Stimulated activated CD8-positive, alpha-beta memory T cell treated with anti-CD3 and anti-CD28 coated beads, Interleukin-15, amount 100 ng/mL, for 1 hour (primary cell): ENCODE results near the gene CES4A.
"Not testable (repeated sequence)": the region's sequence is repeated elsewhere in the genome, so short reads cannot be mapped to it uniquely, and the experiment has no call there.

Experiments used
- DNase-seq: peaks from one replicate; pipeline ENCODE4 v3.0.0-alpha.2; 2020; ENCODE audit warnings: low read depth

CES4A gene

GRCh38 chr16:67022531-67023214 is 34.3 kb downstream of the CES4A start:
- DNase-seq = no peak

- DNase-seq = no peak
These were observed 35.3 kb downstream of the CES4A start for GRCh38 chr16:67023689-67024088.

DNA sequence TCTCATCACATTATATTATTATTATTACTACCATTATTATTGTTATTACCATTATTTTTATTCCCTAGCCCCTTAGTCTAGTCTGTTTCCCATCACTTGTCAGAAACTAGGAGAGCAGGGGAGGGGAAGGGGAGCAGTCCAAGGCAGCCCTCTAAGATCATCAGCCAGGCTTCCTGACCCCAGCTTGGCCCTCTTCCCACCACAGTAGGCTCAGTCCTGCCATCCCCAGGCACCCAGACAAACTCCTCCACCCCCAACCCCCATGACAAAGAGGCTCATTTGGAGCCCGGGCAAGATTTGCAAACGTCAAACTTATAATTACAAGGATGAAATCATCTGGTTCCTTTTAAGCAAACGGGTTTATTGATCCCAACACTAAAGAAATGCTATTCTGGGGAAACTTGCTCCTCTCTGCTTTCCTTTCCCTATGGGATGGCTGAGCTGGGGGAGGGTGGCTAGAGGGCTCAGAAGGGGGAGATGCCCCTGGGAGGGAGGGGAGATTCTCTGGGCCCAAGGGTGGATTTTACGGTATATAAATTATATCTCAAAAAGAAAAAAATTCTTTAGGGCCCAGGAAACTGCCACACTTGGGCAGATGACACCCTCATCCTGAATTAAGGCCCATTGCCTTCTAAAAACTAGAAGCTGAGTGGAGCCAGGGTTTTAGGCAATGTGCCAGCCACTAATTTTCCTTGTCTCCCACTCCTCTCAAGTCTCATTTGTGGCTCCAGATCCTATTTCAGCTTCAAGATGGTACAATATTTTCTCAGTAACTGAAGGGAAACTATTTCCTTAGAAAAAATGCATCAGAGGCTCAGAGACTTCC is 36.2 kb downstream of the CES4A start:
- no peak for DNase-seq

DNA sequence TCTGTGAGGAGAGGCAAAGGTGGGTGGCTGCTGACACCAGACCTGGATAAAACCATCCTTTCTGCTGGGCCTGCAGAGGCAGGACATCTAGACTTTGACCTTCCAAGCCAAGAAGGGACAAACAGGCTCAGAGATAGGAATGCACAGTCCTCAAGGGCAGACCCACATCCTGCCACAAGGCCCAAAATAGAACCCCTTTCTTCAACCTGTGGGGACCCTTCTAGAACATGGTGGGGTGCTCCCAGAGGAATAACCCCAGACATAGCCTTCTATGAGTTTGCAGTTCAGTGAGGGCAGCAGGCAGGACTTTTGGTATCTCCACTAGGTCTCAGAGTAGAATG is 36.8 kb downstream of the CES4A start:
- no peak for DNase-seq

- DNase-seq = no peak
These were observed 38.2 kb downstream of the CES4A start for GRCh38 chr16:67026570-67026969.

DNA sequence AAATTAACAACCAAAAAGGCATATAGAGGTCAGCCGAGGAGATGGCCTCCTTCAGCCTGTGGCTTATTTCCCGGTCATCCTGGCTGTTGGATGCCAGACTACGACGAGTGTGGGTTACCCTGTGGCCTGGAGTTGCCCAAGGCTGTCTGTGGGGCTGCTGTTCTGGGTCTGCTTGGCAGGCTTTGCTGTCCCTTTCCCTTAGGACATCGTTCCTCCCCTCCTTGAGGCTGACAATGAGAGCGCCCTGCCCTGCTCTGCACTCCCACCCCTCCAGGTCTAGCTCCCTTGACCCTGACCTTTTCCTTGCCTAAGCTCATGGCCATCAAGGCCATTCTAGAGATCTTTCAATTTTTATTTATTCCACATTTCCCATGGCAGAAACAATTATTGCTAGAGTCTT is 38.7 kb downstream of the CES4A start:
- DNase-seq = no peak

DNA sequence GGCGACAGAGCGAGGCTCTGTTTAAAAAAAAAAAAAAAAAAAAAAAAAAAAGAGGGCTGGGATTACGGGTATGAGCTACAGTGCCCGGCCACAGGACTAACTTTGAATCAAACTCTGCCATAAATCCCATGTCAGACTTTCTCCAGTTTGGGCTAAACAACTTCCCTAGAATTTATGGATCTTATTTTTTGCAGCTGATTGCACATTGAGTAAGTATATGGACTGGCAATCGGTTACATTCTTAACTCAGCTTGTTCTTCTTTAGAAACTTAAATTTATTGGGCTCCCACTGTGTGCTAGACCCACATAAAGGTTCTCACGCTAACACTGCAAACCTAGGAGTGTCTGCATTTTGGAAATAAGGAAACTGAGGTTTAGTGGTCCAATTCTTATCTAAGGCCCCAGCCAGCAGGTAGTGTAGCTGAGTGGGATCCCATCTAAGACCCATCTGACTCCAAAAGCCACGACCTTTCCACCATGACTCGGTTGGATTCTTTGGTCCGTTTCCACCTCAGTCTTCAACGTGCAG is 39.8 kb downstream of the CES4A start:
- no peak for DNase-seq

DNA sequence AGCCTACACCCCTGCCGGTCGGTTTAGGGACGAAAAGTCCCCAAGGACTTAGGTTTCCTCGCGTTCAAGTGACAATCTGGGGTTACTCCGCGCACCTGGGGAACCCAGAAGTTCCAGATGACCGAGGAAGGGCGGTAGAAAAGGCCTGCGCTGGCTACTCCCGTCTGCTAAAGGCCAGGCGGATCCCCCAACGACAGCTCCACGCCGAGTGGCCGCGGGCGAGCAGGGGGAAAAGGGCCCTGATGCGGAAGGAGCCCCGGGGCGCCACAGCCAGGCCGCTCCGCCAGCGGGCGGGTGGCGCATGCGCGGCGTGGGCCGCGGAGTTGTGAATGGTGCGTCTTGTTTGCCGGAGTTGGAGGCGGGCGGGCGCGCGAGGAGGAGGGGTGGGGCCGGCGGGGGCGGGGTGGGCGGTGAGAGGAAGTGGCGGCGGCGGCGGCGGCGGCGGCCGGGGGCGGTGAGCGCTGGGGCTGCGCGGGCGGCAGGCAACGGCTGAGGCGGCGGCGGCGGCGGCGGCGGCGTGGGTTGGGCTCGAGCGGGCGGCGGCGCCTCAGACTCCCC is 40.4 kb downstream of the CES4A start, which contains the start of gene CBFB:
TSS of gene CBFB (plus strand) at position 454 of the 558 bp plus-strand sequence. CDS start 259 bp downstream, outside the sequence.
- peak; percentile 82 for DNase-seq

- peak; percentile 17 for DNase-seq
These were observed 41.1 kb downstream of the CES4A start for GRCh38 chr16:67029254-67030096.

DNA sequence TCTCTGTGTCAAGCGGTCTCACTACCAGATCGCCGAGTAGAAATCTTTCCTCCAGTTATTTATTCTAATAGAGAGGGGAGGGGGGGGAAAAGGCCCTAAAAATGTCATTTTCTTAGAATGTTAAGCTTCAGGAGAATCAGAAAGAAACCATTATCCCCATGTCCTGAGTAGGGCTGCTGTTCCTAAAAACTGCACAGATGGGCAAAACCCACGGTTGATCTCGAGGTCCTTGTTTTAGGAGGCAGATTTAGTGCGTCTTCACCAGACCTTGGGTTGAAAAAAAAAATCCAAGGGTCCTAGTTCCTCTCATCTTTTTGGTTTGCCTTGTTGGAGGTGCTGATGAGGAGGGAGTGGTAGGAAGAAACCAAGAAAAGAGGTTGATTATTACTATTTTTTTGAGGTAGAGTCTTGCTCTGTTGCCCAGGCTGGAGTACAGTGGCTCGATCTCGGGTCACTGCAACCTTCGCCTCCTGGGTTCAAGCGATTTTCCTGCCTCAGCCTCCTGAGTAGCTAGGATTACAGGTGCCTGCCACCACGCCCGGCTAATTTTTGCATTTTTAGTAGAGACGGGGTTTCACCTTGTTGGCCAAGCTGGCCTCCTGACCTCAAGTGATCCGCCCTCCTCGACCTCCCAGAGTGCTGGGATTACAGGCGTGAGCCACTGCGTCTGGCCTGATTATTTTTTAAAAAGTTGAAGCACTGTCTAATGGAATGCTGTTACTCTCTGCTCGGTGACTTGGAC is 42.0 kb downstream of the CES4A start:
- no peak for DNase-seq

DNA sequence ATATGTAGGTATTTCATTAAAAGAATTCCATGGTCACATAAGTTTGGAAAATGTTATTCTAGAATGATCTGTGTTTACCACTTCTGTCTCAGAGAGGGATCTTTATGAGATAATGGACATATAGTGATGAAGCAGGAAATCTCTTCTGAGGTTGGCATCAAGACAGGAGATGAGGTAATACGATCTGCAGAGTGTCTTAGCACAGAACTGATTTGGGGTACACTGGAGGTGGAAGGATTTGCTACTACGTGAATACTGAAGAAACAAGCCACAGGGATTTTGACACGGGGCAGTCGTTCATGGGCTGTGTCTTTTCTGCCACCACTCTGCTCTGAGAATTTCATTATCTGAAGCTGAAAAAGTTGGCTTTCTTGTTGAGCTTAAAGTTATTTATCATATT is 46.1 kb downstream of the CES4A start:
- no peak for DNase-seq

- DNase-seq = no peak
These were observed 47.0 kb downstream of the CES4A start for GRCh38 chr16:67035364-67035763.

GRCh38 chr16:67036323-67036741 is 47.9 kb downstream of the CES4A start:
- DNase-seq = no peak

- no peak for DNase-seq
These were observed 51.1 kb downstream of the CES4A start for GRCh38 chr16:67039260-67040020.

DNA sequence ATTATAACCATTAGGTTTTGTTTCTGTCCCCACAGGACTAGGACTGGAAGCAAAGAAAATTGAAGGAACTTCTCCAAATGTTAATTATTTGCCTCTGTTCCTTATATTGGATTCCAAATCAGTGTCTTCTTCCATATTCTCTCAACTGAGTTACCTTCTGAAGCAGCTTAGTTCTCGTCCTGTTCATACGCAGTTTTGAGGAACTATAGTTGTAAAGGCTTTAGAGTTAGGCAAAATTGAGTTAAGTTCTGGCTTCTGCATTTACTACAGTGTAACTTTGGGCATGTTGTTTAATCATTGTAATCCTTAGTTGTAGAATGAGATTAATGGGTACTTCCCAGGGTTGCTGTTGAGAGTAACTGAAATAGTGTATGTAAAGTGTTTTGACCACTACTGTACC is 51.8 kb downstream of the CES4A start:
- DNase-seq = no peak

DNA sequence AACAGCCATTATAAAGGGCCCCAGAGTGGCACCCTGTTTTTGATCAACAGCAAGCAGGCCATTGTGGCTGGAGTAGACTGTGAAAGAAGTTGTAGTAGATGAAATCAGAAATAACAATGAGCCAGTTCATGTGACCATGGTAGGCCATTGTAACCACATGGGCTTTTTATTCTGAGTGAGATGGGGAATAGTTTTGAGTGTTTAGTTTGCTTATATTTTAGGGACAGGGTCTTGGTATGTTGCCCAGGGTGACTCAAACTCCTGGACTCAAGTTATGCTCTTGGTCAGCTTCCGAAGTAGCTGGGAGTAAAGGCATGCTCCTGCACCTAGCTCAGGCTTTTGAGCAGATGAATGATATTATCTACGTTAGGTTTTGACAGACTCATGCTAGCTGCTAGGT is 52.5 kb downstream of the CES4A start:
- no peak for DNase-seq

DNA sequence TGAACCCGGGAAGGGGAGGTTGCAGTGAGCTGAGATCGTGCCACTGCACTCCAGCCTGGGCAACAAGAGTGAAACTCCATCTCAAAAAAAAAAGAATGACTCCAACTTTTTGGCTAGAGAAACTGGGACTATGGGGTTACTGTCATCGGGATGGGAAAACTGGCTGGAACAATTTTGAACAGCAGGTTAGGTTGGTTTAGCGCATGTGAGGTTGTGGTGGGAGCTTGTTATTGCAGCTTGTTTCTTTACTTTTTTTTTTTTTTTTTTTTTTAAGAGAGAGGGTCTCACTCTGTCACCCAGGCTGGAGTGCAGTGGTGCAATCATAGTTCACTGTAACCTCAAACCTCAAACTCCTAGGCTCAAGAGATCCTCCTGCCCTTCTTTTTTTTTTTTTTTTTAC is 53.1 kb downstream of the CES4A start:
- not testable (repeated sequence) for DNase-seq

- no peak for DNase-seq
These were observed 55.0 kb downstream of the CES4A start for GRCh38 chr16:67043420-67043819.

DNA sequence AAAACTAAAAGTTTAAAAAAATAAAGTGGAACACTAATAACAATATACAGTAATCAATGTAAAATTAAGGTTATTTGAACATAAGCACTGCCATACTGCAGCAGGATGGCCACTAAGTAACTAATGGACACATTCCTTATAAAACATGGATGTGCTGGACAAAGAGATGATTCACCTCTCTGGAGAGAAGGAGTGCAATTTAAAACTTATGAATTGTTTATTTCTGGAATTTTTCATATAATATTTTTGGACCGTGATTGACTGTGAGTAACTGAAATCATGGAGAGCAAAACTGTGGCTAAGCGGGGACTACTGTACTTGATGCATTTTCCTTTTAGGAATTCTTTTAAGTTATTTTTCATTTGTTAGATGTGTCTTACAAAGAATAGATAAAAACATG is 62.4 kb downstream of the CES4A start:
- no peak for DNase-seq

- no peak for DNase-seq
These were observed 64.0 kb downstream of the CES4A start for GRCh38 chr16:67052399-67052798.
